GM13977 (cell line): ENCODE results near the gene IRAK2.

ENCODE experiments used
- DNase-seq: peaks from one replicate; pipeline ENCODE4 v3.0.0; 2012; ENCODE audit warnings: low spot score
- in situ Hi-C: fragments of 300-500 bp; cut with MboI; formaldehyde crosslinking; loops from one replicate; pipeline ENCODE4 v1.12.0; 2022; ENCODE audit warnings: low sequenced_read_pairs, low pct_unique_long_range_greater_than_20kb, mixed read lengths, inconsistent platforms; ENCODE audit not compliant: unreplicated experiment
- TF ChIP-seq, protein P1 (sequence below): IDR thresholded peaks from 2 replicates; pipeline ENCODE4 v1.5.1; 2012; ENCODE audit warnings: mild to moderate bottlenecking, control low read depth; ENCODE audit not compliant: insufficient read depth; ENCODE audit errors: extremely low read depth, missing control alignments

IRAK2 gene

GRCh38 chr3:10189557-10190354 lies 25.0 kb downstream of the IRAK2 start:
- TF ChIP-seq, protein P1, sequence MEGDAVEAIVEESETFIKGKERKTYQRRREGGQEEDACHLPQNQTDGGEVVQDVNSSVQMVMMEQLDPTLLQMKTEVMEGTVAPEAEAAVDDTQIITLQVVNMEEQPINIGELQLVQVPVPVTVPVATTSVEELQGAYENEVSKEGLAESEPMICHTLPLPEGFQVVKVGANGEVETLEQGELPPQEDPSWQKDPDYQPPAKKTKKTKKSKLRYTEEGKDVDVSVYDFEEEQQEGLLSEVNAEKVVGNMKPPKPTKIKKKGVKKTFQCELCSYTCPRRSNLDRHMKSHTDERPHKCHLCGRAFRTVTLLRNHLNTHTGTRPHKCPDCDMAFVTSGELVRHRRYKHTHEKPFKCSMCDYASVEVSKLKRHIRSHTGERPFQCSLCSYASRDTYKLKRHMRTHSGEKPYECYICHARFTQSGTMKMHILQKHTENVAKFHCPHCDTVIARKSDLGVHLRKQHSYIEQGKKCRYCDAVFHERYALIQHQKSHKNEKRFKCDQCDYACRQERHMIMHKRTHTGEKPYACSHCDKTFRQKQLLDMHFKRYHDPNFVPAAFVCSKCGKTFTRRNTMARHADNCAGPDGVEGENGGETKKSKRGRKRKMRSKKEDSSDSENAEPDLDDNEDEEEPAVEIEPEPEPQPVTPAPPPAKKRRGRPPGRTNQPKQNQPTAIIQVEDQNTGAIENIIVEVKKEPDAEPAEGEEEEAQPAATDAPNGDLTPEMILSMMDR = no peak
- DNase-seq = no peak

DNA sequence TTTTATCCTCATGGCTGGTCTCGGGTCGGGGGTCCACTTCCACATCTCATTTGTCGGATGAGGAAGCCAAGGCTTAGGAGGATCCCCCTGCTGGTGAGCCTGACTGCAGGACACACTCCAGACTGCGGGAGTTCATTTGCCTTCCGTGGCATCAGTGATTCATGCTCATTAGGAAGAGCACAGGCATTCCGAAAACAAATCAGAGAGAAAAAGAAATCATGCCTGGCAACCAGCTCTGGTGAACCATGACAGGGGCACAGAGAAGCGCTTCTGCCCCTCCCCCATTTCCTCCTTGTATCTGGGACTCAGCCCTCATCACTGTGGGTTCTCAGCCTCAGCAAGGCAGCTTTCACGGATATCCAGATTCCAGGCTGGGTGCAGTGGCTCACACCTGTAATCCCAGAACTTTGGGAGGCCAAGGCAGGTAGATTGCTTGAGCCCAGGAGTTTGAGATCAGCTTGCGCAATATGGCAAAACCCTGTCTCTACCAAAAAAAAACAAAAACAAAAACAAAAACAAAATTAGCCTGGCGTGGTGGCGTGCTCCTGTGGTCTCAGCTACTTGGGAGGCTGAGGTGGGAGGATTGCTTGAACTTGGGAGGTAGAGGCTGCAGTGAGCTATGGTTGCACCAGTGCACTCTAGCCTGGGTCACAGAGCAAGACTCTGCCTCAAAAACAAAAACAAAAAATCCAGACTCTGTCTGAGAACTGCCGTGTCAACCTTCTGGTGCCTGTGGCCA lies 28.4 kb downstream of the IRAK2 start:
- TF ChIP-seq, protein P1 = peak; percentile 41
- in situ Hi-C loops = no loop called here
- no peak for DNase-seq

More at GRCh38 chr3:10189557-10190354, 25.0 kb downstream of the IRAK2 start:
- in situ Hi-C loops = no loop called here

DNA sequence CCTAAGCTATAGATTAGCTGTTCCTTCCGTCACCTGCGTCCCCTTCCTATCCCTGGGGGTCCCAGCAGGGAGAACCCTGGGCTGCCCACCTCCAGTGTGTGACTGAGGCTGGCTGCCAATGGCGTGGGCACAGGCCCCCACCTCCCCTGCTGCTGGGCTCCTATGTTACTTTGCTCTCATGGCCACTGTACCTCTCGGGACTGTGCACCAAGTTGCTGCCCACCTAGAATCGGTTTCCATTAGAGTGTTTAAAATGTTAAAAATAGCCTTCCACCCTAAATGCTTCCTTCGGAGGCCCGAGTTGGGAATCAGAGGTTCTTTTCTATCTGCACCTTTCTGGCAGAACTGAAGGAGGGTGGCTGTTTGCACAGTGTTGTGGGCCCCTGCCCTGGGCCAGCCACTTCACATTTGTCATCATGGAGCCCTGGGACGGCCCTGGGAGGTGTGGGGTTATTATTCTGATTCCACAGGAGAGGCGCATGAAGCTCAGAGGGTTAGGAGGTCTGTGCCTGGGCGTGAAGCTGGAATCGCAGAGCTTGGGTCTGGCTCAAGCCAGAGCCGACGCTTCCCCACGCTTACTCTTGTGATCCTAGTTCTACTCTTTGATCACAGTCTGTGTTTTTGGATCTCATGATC lies 29.1 kb downstream of the IRAK2 start:
- DNase-seq = no peak
- in situ Hi-C loops = no loop called here
- TF ChIP-seq, protein P1 = no peak

- no peak for DNase-seq
- in situ Hi-C loops = no loop called here
These were observed 29.8 kb downstream of the IRAK2 start for GRCh38 chr3:10194328-10195071.

DNA sequence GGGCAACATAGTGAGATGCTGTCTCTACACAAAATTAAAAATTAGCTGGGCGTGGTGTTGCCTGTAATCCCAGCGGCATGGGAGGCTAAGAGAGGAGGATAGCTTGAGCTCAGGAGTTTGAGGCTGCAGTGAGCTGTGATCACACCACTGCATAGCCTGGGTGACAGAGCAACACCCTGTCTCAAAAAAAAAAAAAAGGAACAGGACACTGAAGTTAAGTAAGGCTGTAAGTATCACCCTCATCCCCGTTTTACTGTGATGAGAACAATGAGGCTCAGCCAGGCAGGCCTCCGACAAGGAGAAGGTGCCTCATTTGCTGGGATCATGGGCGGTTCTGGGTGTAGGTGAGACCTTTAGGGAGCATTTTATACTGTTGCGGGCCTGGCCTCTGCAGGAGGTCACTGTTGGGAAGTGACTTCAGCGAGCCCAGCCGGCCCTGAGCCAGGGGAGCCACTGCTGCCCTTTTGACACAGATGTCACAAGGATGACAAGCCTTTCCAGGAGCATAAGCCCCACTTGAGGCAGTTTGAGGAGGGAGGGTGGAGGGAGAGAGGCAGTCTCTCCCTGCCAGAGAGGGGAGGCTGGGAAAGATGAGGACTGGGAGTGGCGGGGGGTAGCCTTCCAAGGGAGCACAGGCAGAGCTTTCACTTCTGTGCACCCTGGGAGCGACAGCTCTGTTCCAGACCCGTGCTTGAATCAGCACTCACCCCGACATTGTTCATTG lies 30.8 kb downstream of the IRAK2 start:
- in situ Hi-C loops = no loop called here
- no peak for DNase-seq

More at GRCh38 chr3:10194328-10195071, 29.8 kb downstream of the IRAK2 start:
- TF ChIP-seq, protein P1 = no peak

More for the DNA sequence above, 30.8 kb downstream of the IRAK2 start:
- TF ChIP-seq, protein P1 = no peak
